TTC549 (cell line): Measurements from ENCODE around the gene STIP1.
"Not testable (repeated sequence)": the region's sequence is repeated elsewhere in the genome, so short reads cannot be mapped to it uniquely, and the experiment has no call there.

Source experiments
- FAIRE-seq: peaks from 2 replicates; lab custom pipeline; 2012; peaks lifted over from hg19 to GRCh38; lab: Jason Lieb, UNC

The STIP1 gene

DNA sequence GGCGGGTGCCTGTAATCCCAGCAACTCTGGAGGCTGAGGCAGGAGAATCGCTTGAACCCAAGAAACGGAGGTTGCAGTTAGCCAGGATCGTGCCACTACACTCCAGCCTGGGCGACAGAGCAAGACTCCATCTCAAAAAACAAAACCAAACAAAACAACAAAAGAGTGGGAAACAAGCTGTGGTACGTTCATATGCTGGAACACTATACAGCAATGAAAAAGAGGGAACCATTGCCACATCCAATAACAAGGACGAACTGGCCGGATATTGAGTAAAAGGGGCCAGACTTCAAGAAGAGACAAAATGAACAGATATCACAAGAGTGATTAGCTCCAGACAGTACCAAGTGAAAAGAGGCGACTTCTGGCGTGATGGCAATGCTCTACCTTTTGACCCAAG lies 24.9 kb upstream of the STIP1 start:
- no peak for FAIRE-seq

DNA sequence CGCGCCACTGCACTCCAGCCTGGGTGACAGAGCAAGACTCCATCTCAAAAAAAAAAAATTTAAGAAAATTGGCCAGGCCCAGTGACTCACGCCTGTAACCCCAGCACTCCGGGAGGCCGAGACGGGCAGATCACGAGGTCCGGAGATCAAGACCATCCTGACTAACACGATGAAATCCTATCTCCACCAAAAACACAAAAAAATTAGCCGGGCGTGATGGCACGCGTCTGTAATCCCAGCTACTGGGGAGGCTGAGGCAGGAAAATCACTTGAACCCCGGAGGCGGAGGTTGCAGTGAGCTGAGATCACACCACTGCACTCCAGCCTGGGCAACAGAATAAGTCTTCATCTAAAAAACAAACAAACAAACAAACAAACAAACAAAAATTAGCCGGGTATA lies 23.2 kb upstream of the STIP1 start:
- FAIRE-seq: not testable (repeated sequence)

DNA sequence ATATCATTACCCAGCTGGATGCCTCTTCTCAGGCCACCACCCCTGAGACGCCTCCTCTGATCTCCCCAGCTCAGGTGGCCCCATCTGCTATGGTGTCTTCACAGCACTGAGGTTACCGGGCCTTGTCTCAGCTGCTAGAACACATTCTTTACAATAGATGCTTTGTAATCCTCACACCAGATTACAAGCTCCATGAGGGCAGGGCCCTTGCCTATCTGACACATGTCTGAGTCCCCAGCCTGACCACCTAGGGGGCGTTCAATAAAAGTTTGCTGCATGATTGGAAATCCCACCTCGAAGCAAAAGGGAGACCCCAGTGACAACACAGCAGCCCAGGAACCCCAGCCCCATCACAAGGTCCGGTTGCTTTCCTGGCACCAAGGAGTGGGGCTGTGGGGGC lies 22.0 kb upstream of the STIP1 start:
- no peak for FAIRE-seq

DNA sequence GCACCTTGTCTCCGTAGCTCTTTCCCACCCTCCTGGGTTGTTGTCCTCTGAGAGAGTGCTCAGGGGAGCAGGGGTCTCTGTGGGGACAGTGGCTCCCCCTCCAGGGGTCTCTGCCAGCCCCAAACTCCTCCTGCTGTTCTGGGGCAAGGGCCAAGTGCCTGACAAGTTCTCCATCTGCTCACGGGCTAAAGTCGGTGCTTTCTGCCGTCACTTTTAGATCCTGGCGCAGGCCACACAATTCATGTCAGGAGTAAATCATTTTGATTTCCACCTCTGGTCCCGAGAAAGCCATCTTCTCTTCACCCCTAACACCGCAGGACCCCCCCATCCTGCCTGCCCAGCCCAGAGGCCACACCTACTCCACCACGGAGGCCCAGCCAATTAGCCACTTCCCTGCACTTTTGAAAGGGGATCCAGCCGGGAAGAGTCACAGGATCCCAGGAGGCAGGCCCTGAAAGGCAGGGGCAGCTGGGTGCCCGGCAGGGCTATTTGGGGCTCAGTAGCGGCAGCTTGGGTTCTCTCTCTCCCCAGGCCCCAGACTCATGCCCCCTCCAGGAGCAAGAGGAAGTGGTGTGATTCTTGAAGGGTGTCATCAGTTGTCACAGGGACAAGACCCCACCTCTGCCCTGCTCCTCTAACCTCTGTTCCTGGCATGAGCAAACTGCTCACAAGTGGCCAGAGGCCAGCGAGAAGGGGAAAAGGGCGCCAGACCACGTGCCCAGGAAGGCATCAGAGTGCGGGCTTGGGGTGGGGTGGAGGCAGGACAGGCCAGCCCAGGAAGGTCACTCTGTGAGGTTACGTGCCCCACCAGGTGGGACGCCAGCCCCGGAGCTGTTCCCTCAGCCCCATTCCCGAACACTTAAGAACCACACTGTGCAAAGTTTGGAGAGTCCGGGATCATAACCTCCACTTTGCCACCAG lies 21.3 kb upstream of the STIP1 start:
- FAIRE-seq: no peak

DNA sequence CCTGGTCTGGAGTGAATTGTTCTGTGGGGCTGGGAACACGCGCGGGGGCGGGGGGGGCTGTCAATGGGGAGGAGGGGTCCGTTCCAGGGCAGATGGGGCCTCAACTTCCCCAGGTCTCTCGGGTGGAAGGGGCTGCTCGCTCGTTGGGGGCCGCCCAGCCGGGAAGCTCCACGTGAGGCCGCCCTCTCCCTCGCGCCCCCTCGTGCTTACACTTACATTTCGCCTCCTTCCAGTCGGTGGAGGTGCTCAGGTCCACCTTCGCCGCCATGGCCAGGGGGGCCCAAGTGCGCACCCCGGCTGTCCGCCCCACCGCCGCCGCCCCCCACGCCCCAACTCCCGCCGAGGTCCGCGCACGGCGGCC lies 20.5 kb upstream of the STIP1 start:
- no peak for FAIRE-seq

DNA sequence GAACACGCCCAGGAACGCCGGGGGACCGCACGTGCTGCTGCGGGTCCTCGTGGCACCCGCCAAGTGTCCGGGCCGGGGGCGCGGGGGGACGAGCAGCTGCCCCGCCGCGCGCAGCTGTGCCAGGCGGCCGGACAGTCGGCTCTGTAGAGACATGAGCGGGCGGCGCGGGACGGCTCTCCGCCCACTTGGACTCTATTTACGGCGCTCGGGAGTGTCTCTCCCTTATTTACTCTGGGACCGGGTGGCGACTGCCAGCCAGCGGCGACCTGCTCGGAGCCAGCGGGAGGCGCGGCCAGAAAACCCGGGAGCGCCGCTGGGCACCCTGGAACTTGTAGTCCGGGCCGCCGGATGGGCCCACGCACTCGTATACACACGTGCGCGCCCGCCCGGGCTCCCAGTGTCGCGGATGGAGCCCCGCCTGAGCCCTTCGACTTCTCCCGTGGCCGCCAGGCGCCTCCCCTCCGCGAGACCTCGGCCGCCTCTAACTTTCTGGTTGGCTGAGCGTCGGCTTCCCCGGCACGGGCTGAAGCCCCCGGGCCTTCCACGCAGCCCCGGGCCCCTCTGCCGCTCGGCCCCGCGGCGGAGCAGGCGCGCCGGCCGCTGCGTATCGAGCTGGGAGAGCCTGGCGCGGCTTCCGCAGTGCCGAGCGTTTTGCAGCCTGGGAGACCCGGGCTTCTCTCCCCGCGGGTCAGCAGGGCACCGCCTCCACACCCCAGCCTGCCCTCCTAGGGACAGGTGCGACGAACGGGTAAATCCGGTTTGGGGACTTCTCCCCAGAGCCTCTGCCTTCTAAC lies 19.9 kb upstream of the STIP1 start, which contains the start of gene MACROD1:
TSS of gene MACROD1 (minus strand) at position 272 of the 794 bp plus-strand sequence. CDS start at position 153, 119 bp downstream.
- no peak for FAIRE-seq

DNA sequence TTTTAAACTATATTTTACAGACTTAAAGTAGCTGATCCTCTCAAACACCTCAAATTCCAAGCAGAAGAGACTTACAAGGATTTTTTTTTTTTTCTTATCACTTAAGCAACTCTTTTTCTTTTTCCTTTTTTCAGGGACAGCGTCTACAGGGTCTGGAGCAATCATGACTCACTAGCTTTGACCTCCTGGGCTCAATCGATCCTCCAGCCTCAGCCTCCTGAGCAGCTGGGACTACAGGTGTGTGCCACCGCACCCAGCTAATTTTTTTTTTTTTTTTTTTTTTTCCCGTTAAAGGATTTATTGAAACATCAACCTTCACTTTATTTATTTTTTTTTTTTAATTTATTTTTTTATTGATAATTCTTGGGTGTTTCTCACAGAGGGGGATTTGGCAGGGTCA lies 15.6 kb upstream of the STIP1 start:
- FAIRE-seq: no peak

DNA sequence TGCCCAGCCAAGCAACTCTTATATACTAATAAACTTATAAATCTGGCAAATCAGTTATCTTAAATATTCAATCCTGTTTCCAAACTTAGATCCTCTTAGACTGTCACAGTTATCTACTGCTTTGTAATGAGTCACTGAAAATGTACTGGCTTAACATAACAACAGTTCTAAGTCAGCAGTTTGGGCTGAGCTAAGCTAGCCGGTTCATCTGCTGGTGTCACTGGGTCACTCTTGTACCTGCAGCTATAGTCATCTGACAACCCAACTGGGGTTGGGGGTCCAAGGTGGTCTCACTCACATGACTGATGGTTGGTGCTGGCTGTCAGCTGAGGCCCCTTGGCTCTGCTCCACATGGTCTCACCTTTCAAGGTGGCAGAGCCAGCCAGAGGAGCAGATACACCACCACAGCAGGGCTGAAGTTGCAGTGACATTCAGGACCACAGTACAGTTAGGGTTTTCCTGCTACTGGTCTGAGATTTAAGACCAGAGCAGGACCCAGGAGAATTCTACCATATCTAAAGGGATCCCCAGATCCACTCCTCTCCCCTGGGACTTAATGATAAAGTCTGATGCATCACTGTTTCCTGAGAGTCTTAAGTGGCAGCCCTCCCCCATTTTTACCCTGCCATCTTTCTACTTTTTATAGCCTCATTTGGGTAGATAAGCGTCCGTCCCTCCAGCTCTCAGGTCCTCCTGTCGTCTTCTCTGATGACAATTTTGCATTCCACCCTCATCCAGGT lies 12.2 kb upstream of the STIP1 start:
- FAIRE-seq: no peak

DNA sequence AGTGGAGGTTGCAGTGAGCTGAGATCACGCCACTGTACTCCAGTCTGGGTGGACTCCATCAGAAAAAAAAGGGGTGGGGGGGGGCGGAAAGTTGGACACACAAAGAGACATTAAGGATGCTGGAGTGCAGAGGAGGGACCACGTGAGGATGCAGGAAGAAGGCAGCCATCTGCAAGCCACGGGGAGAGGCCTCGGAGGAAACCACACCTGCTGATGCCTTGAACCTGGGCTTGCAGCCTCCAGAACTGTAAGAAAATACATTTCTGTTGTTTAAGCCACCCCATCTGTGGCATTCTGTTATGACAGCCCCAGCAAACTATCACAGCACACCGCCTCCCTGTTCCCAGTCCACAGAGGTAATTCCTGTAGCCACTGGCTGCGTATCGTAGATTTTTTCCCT lies 9.2 kb upstream of the STIP1 start:
- FAIRE-seq: no peak

DNA sequence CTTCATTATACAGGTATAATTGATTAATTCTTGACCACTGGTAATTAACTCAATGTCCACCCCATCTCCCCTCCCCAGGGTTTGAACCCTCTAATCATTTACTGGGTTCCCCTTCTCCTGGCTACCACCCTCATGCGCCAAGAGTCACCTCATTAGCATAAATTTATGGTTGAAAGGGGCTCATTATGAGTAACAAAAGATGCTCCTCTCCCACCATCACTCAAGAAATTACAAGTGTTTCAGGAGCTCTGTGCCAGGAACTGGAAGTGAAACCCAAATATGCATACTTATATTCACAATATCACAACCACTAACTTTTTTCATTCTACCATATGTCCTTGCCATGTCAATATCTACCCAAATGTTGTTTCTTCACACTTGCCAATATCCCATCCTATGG lies 7.8 kb upstream of the STIP1 start:
- no peak for FAIRE-seq

DNA sequence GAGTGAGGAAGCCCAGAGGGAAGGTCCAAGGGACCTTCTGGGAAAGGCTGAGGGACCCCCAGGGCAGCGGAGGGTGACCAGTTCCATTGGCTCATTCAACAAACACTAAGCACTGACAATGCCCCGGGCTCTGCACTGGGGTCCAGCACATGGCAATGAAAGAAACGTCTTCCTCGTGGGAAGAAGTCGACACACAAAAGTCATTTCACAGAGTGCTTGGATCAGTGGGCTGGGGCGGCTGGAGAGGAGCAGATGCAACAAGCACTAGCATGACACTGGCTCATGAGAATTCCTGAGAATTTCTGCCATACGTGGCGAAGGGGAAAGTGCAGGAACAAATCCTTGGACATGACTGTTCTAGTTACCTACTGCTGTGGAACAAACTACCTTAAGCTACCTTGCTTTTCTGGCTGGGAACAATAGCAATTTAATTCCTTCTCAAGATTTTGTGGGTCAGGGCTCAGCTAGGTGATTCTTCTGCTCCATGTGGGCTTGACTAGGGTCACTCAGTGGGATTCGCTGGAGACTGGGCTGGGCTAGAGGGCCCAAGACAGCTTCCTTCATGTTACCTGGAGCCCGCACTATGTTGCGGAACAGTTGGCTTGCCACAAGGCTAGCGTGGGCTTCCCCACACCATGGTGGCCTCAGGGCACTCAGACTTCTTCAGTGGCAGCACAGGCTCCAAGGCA lies 6.9 kb upstream of the STIP1 start:
- no peak for FAIRE-seq

DNA sequence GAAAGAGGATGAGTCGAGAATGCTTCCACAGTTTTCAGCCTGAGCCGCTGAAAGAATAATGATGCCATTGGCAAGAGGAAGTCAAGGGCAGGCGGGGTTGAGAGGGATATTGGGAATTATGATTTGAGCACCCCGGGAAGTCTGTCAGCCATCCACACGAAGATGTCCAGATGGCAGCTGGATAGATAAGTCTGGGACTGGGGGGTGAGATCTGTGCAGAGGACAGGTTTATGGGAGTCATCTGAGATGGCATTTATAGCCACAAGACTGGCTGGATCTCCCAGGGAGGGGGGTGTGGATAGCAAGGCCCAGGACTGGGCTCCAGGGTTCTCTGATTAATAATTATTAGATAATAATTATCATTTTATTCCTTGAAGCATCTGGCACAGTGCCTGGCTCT lies 5.1 kb upstream of the STIP1 start:
- FAIRE-seq: no peak

DNA sequence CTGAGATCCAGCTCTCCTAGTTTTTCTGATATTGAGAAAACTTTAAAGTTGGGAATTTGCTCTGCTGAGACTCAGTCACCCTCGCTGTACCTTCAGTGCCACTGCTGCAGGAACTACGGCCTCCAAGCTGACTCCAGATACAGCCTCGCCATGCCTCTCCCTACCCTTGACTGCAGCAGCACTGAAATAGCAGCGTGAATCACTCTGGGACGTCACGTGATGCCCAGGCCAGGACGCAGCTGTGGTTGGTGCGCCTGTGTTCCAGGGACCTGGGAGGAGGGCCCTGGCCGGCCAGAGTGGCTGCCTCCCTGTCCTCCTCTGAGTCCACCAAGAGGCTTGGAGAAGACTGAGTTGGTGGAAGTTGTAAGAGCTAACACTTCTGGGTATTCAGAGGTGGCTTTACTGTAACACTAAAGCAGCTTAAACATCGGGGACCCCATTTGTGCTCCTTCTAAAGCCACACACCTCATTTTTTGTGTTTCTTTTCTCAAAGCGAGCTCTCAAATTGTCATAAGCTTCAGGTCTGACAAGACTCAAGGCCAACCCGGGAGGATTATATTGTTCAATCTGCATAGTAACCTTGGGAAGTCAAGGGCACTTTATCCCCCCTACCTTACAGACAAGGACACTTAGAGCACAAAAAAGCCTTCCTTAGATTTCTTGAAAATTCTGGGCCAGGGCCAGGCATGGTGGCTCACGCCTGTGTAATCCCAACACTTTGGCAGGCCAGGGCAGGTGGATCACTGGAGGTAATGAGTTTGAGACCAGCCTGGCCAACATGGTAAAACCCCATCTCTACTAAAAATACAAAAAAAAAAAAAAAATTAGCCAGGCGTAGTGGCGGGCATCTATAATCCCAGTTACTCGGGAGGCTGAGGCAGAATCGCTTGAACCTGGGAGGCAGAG lies 4.2 kb upstream of the STIP1 start:
- no peak for FAIRE-seq

DNA sequence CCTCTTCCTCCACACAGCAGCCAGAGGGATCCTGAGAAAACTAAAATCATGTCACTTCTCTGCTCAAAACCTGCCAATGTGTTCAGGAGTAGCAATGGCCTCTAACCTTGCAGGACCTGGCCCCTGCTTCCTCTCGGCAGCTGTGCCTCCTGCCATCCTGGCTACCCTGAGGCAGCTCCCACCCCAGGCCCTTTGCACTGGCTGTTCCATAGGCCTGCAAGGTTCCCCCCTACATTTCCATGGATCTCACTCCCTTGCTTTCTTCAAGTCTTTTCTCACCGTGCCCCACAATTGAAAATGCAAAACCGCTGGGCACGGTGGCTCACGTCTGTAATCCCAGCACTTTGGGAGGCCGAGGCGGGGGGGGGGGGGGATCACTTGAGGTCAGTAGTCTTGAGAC lies 2.1 kb upstream of the STIP1 start:
- FAIRE-seq: no peak

DNA sequence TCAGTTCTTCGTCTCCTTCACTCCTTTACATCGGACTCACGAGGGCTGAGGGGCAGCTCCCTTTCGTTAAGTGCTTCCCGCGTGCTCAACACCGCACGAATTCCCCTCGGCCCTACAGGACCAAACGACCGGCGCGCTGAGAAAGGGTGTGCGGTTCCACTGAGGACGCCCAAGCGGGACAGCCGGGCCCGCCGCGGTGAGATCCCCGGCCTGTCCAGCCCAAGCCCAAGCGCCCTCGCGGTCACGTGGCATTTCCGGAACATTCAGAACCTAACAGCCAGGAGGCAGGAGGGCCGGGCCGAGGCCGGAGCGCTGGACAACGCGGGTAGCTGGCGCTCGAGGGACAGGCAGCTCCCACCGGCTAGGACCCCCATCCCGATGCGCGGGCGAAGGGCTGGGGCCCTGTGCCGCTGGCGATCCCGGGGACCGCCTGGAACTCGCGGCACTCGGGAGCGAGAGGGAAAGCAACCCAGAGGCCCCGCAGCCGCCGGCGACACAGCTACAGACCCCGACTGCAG lies 737 bp upstream of the STIP1 start:
- FAIRE-seq: no peak

DNA sequence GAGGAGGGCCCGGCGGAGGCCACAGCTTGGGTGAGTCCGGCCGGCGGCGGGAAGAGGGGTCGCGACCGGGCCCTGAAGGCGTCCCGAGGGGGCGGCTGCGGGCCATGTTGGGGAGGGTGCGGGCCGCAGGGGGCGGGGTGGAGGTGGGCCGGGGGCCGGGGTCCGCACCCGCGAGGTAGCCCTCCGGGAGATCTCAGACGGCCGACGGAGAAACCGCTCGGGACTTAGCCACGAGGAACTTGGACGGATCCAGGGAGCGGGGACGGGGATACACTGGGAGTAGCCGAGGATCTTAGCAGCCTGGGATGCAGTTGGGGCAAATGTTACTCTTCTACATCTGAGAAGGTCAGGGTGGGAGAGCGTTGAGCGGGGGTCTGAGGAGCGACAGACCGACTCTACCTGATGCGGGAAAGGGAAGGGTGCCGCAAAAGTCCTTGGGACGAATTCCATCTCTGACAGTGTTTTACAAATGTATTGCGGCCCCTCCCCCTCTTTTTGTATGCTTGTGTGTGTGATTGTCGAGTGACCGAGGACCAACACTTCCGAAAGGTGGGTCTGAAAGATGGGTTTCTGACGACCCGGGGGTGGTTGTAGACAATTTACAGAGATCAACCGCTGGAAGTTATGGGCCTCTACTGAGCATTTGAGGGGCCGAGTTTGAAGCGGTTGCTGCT lies 658 bp downstream of the STIP1 start:
- no peak for FAIRE-seq

DNA sequence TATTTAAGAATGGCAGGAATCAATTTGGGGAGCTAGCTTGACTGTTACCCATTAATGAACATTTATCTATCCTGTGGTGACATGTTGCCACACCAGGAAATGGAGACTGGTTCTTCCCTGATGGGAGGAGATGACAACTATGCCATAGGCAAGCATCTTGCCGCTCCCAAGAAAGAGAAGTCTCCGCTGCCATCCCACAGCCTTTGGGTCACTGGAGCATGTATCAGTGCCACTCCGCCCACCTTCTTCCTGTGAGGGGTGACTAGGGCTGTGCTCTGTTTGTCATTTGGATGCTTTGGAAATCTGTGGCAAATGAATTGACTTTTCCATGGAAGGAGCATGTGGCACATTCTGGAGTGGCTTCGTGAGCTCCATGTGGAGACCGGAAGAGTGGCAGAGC lies 6.5 kb downstream of the STIP1 start:
- FAIRE-seq: no peak

DNA sequence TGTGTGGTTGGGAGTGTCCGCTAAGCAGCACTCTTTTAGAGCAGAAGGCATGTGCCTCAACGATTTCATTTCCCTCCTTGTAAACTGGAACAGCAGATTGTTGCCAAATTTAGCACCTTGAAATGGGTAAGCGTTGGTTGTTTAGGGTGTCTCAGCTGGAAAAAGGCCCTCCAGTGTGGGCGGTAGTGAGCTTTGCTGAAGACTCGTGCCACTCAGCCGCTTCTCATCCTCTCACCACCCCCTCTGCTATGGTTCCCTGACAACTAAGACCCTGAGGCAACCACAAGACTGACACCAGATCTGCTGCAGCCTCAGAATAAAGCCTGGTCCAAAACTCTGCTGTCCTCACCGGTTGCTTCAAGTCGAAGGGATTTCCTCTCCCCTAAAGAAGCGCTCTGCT lies 10.7 kb downstream of the STIP1 start:
- FAIRE-seq: no peak

DNA sequence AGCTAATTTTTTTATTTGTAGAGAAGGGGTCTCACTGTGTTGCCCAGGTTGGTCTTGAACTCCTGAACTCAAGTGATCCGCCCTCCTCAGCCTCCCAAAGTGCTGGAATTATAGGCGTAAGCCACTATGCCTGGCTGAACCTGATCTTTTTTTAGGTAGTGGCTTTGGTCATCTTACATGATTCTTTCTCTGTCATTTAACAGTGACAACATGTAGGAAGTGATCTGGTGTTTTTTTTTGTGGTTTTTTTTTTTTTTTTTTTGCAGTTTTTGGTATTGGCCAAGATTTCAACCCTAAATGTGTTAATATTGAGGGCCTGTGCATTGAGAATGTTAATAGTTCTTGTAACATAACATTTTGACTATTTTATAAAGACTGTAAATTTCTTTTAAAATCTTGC lies 12.5 kb downstream of the STIP1 start:
- FAIRE-seq: no peak

DNA sequence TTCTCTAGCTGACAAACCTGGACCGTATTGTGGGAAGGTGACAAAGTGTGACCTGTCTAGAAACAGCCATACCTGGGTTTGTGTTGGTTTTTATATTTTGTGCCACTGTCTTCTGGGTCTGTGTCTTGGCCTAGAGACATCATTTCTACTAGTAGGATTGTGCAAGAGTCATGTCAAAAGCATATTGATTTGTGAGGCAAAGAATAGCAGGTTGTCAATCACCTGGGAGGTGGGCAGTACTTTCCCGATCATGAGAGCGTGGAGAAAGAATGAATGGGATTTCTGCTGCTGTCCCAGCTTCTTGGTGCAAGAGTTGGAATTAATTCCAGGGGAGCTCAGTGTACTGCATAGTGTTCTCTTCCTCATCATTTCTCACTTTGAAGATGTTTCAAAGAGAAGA lies 15.6 kb downstream of the STIP1 start:
- FAIRE-seq: no peak
